HCT116 (cell line): Measurements from ENCODE around the gene AADACL4.

Experiments
- ELF1 ChIP-seq: IDR thresholded peaks from 2 replicates; pipeline ENCODE4 v1.6.1; 2012; ENCODE audit warnings: low read depth, borderline replicate concordance
- JUND ChIP-seq: IDR thresholded peaks from 2 replicates; pipeline ENCODE4 v1.6.1; 2012
- POLR2A ChIP-seq: IDR thresholded peaks from 2 replicates; pipeline ENCODE4 v1.7.0; 2011; ENCODE audit warnings: borderline replicate concordance; ENCODE audit not compliant: insufficient read depth, insufficient read length; ENCODE audit errors: extremely low read depth
- POLR2AphosphoS5 ChIP-seq: IDR thresholded peaks from 2 replicates; pipeline ENCODE4 v1.6.1; 2011; ENCODE audit warnings: mild to moderate bottlenecking, low read depth, low read length, moderate library complexity
- SIN3A ChIP-seq: IDR thresholded peaks from 2 replicates; pipeline ENCODE4 v1.6.1; 2012; ENCODE audit warnings: low read depth
- YY1 ChIP-seq: IDR thresholded peaks from 2 replicates; pipeline ENCODE4 v1.6.1; 2011; ENCODE audit warnings: low read length, low read depth, moderate library complexity, mild to moderate bottlenecking; ENCODE audit not compliant: insufficient replicate concordance; ENCODE audit errors: extremely low read depth
- ZNF274 ChIP-seq: fragments of 200-500 bp; sonication (Bioruptor generic); IDR thresholded peaks from 2 replicates; pipeline ENCODE4 v1.6.1; 2014; ENCODE audit warnings: mild to moderate bottlenecking, low read depth, low read length, inconsistent platforms
- TF ChIP-seq, protein P1 (sequence below), 3 experiments: fragments of 200-600 bp in 1 of 3; sonication (generic) in 1 of 3; IDR thresholded peaks in 2 of 3; conservative IDR thresholded peaks in 1 of 3; 2 replicates each; pipeline ENCODE4 v1.5.1; 2012 to 2017; ENCODE audit warnings: low read depth in 2 of 3, low read length in 2 of 3, antibody characterized with exemption in 1 of 3, borderline replicate concordance in 1 of 3, control low read depth in 1 of 3, mild to moderate bottlenecking in 1 of 3, mixed read lengths in 1 of 3, mixed run types in 1 of 3, moderate library complexity in 1 of 3; ENCODE audit not compliant: insufficient read depth in 1 of 3
- TF ChIP-seq, protein P2 (sequence below): IDR thresholded peaks from 2 replicates; pipeline ENCODE4 v1.6.1; 2012

DNA sequence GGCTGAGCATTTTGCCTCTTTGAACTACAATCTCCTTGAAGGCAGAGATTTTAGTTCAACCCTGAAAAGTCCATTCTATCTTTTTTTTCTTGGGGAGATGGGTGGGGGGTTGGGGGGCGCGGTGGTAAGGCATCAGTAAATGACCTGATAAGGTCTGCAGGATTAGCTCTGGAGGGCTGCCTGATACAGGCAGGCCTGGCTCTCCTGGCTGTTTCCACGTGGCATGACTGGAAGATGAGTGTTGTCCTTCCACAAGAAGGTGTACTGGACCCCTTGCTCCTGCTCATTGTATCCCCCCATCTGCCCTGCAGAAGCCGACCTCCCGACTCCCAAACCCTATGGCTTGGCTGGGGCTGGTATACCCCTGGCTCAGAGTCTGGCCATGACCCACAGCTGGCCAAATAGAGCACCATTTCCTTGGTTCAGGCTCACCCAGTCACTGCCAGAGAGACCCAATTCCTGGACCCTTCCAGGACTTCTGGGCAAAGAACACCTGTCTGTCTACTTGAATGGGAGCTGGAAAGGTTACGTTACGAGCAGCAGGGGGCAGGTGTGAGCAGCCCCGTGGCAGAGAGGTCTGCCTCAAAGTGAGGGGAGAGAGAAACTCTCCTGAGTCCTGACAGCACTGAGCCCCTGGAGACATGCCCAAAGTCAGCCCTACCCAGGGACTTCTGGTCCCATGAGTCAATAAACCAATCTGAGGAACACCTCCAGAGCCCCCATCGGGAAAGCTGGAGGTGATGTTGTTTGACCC, 42.8 kb upstream of the AADACL4 start:
- TF ChIP-seq, protein P1, sequence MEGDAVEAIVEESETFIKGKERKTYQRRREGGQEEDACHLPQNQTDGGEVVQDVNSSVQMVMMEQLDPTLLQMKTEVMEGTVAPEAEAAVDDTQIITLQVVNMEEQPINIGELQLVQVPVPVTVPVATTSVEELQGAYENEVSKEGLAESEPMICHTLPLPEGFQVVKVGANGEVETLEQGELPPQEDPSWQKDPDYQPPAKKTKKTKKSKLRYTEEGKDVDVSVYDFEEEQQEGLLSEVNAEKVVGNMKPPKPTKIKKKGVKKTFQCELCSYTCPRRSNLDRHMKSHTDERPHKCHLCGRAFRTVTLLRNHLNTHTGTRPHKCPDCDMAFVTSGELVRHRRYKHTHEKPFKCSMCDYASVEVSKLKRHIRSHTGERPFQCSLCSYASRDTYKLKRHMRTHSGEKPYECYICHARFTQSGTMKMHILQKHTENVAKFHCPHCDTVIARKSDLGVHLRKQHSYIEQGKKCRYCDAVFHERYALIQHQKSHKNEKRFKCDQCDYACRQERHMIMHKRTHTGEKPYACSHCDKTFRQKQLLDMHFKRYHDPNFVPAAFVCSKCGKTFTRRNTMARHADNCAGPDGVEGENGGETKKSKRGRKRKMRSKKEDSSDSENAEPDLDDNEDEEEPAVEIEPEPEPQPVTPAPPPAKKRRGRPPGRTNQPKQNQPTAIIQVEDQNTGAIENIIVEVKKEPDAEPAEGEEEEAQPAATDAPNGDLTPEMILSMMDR (IDR thresholded peaks at IDR 0.05 in 2 of 3, conservative IDR thresholded peaks at IDR 0.05 in 1 of 3; ENCODE audit: borderline replicate concordance in 1 of 3, insufficient read depth in 1 of 3, low read depth in 2 of 3, low read length in 2 of 3) = peak in 2 of 3 experiments; percentile 67 to 81; a peak in 4 of 6 replicates
- no peak for TF ChIP-seq JUND
- no peak for TF ChIP-seq ELF1
- TF ChIP-seq ZNF274 = no peak
- TF ChIP-seq, protein P2, sequence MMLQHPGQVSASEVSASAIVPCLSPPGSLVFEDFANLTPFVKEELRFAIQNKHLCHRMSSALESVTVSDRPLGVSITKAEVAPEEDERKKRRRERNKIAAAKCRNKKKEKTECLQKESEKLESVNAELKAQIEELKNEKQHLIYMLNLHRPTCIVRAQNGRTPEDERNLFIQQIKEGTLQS = no peak
- TF ChIP-seq YY1 = no peak
- no peak; the same call in 1 of the 2 replicates for TF ChIP-seq POLR2AphosphoS5
- no peak for TF ChIP-seq POLR2A
- TF ChIP-seq SIN3A = no peak
